GM12864 (cell line): ENCODE data around the gene NPC1.
A peak's percentile ranks its signal among the peaks of the same experiment; 100 is the strongest.

ENCODE experiments used
- DNase-seq: peaks from one replicate; pipeline ENCODE4 v3.0.0-alpha.2; 2011; ENCODE audit warnings: low read depth
- H3K4me3 ChIP-seq: 2 replicates; pipeline ENCODE4 v1.5.1; 2011; ENCODE audit warnings: mild to moderate bottlenecking, low read depth, low read length, control low read depth
- TF ChIP-seq, protein P1 (sequence below): IDR thresholded peaks from 2 replicates; pipeline ENCODE4 v1.5.1; 2011; ENCODE audit warnings: low read depth, mild to moderate bottlenecking, moderate library complexity, low read length, control low read depth, inconsistent platforms; ENCODE audit errors: missing control alignments

The NPC1 gene

DNA sequence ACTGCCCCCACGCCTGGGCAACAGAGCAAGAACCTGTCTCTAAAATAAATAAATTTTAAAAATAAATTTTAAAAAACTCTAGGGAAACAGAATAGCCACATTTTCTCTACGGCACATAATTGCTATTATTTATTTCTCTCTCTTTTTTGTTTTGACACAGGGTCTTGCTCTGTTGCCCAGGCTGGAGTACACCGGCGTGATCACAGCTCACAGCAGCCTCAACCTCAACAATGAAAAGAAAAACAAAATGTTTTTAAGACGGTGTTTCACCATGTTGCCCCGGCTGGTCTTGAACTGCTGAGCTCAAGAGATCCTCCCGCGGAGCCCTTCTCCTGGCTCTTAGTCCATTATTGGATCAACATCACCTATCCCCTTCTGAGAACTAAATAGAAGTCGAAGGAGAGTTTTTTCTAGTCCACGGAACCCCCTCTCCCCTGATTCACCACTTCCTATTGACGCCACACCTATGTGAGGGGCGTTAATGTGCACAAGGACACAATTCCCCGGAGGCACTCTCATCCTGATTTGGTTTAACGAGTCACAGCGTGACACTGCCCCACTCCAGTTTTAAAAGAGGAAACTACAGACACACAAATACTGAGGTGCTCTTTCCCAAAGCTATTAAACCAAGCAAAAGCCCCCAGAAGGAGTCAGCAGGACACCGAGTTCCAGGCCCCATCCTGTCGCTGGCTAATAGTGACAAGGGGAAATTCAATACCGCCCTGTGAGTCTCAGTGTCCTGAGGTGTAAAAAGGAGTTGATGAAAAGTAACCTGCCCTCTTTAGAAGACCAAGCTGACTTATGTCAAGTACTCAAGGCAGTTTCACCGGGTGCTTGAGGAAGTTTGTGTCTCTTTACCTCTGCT lies 1.1 kb downstream of the NPC1 start:
- peak overlapping the region; percentile 99 for H3K4me3 ChIP-seq
- DNase-seq: no peak
- TF ChIP-seq, protein P1, sequence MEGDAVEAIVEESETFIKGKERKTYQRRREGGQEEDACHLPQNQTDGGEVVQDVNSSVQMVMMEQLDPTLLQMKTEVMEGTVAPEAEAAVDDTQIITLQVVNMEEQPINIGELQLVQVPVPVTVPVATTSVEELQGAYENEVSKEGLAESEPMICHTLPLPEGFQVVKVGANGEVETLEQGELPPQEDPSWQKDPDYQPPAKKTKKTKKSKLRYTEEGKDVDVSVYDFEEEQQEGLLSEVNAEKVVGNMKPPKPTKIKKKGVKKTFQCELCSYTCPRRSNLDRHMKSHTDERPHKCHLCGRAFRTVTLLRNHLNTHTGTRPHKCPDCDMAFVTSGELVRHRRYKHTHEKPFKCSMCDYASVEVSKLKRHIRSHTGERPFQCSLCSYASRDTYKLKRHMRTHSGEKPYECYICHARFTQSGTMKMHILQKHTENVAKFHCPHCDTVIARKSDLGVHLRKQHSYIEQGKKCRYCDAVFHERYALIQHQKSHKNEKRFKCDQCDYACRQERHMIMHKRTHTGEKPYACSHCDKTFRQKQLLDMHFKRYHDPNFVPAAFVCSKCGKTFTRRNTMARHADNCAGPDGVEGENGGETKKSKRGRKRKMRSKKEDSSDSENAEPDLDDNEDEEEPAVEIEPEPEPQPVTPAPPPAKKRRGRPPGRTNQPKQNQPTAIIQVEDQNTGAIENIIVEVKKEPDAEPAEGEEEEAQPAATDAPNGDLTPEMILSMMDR: no peak

DNA sequence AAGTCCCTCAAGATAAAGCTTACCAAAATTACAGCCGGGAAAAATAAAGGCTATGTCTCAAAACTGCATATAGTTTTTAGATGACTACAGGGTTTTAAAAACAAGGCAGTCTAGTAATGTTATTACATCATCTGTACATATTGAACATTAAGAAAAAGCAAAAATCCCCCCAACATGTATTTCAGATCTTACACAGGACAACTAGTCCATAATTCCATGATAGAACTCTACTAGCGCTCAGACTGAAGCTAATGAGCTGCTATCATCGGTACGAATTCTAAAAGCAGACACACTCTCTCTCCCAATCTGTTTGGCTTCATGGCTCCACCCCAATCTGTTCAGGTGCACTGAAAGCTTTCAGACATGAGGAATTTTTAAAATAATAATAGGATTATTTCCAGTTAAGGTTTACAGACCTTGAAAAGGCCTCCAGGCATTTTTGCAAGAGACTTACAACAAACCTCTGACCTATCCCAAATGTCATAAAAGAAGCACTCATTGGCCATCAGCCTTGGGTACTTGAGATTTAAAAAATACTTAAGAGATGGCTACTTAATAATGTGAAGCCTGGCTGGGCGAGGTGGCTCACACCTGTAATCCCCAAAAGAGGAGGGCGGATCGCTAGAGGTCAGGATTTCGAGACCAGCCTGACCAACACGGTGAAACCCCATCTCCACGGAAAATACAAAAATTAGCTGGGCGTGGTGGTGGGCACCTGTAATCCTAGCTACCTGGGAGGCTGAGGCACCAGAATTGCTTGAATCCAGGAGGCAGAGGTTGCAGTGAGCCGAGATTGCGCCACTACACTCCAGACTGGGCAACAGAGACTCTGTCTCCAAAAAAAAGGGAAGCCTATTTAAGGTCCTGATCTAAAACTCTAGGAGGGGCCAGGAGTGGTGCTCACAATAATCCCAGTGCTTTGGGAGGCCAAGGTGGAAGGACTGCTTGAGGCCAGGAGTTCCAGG lies 2.0 kb downstream of the NPC1 start:
- TF ChIP-seq, protein P1: no peak
- no peak for DNase-seq
- peak overlapping the region; percentile 99; the same call in 1 of the 2 replicates for H3K4me3 ChIP-seq

DNA sequence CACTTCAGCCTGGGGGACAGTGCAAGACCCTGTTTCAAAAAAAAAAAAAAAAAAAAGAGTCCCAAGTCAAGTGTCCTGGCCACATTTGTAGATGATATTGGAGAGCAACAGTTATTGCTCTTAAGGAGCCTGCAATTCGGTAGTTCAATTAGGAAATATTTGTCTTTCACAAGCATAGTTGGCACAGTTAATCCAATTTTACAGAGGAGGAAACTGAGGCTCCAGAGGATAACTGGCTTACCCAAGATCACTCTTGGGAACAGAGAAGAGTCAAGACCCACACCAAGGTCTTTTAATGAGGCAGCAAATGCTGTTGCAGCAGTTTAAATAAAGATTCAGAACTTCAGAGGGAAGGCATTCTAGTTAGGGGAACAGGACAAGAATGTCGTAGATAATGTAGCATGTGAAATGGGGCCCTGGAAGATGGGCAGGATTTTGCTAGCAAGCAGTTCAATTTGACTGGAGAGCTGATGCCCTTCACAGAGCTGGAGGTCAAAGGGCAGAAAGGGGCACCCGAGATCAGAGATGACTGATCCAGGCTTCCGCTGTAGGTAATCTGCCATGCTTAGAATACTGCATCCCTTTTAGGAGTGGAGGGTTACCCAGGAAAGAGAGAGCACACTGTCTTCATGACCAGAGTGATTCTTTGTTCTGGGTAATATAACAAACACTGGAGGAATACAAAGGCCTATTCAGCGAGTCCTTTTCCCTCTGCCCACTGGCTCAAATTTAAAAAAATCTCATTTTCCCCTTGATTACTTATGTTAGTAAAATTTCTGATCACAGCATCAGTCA lies 3.0 kb downstream of the NPC1 start:
- H3K4me3 ChIP-seq: no peak overlapping the region
- TF ChIP-seq, protein P1: no peak
- no peak for DNase-seq

DNA sequence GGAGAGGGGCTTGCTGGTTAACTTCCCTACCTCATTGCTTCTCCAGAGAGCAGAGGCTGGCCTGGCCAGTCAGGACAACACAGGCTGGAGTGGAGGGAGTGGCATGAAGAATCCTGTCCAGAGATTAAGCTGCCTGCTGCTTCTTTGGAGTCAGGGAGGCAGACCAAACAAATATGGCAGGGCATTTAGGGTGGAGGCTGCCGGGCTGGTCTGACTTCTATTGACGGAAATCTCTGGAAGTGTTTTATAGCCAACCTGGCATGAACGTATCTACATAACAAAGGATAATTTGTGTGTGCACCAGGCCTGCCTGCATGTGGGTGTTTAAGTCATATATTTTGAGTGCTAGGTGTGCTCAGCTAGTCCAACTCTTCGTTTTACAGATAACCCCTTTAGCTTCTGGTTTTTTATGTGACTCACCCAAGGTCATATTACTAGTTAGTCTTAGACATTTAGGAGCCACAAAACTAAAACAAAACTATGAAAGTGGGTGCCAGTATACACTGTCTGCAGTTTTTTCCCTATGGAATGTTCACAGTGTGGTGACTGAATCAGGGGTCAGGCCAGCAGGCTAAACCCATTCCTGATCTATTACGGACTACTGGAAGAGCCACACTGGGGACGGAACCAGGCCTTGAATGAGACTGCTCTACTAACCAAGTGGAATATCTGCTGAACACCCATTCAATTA lies 5.5 kb downstream of the NPC1 start:
- DNase-seq: no peak
- TF ChIP-seq, protein P1: no peak
- no peak overlapping the region for H3K4me3 ChIP-seq

DNA sequence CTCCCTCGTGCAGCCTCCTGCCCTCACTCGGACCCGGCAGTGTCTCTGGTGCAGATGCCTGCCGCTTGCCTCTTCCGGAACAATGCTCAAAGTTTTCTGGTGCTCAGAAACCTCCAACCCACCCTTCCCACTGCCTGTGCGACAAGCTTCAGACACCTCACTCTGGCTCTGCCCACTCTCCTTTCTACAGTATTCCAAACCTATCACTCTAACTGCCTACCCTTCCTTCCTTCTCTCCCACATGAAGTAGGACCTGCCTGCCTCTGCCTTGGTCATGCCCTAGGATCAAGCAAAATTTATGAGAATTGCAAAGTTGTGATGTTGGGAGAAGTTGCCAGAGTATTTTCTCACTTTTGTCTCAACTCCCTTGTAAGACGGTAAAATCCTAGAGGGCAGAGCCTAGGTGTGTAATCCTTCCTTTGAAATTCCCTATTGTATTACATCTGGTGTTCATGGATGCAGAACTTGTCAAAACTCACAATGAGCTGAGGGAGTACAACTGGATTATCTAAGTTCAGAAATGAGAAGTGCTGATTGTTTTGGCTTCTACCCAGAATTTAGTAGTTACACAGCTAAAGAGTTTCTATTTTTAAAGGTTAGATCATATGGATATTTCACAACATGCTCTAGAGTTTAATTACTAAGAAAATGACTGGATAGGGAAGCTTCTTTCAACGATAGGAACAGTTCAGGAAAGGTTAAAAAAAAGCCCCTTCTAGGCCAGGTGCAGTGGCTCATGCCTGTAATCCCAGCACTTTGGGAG lies 7.2 kb downstream of the NPC1 start:
- no peak for DNase-seq
- TF ChIP-seq, protein P1: no peak
- no peak overlapping the region for H3K4me3 ChIP-seq
